SK-N-MC (cell line): ENCODE measurements around the gene MUC20.
"Not testable (repeated sequence)": the region's sequence is repeated elsewhere in the genome, so short reads cannot be mapped to it uniquely, and the experiment has no call there.

Experiments
- DNase-seq: peaks from one replicate; pipeline ENCODE4 v3.0.0-alpha.2; 2011; ENCODE audit warnings: low read depth, low spot score
- H3K27ac ChIP-seq: fragments of 200-600 bp; sonication (generic); 2 replicates; pipeline ENCODE4 v1.5.1; 2016; ENCODE audit warnings: mixed run types
- H3K36me3 ChIP-seq: fragments of 200-600 bp; sonication (generic); 2 replicates; pipeline ENCODE4 v1.6.1; 2017; ENCODE audit warnings: antibody characterized with exemption, low read length, mixed read lengths; ENCODE audit not compliant: insufficient read depth
- H3K4me3 ChIP-seq: fragments of 200-600 bp; sonication (generic); 2 replicates; pipeline ENCODE4 v1.5.1; 2016
- H3K9ac ChIP-seq: fragments of 200-600 bp; sonication (generic); 2 replicates; pipeline ENCODE4 v1.8.0; 2017; ENCODE audit warnings: mixed run types, mixed read lengths; ENCODE audit not compliant: insufficient read length
- H3K9me3 ChIP-seq: fragments of 200-600 bp; sonication (generic); 2 replicates; pipeline ENCODE4 v1.6.1; 2017; ENCODE audit warnings: low read depth, mild to moderate bottlenecking, antibody characterized with exemption, low read length, moderate library complexity, mixed read lengths
- EZH2 ChIP-seq: fragments of 200-600 bp; sonication (generic); IDR thresholded peaks from one replicate; pipeline ENCODE4 v1.6.1; 2017; ENCODE audit warnings: antibody characterized with exemption
- FOXP2 ChIP-seq: optimal IDR thresholded peaks from 2 replicates; pipeline ENCODE3; 2011; ENCODE audit warnings: mild to moderate bottlenecking, moderate library complexity; ENCODE audit not compliant: insufficient read depth; ENCODE audit errors: extremely low read length, control extremely low read depth
- POLR2AphosphoS5 ChIP-seq: IDR thresholded peaks from 2 replicates; pipeline ENCODE4 v1.6.1; 2012; ENCODE audit warnings: mild to moderate bottlenecking, low read depth, low read length, borderline replicate concordance

The MUC20 gene

GRCh38 chr3:195744437-195744836 lies 23.7 kb downstream of the MUC20 start:
- no peaks in the 10 kb centered on the region for H3K9me3 ChIP-seq
- no peak overlapping the region for H3K27ac ChIP-seq
- TF ChIP-seq EZH2, result no peak
- TF ChIP-seq FOXP2, result no peak
- TF ChIP-seq POLR2AphosphoS5, result no peak
- no peak for DNase-seq
- no peaks in the 10 kb centered on the region for H3K36me3 ChIP-seq
- H3K9ac ChIP-seq, result no peak overlapping the region
- no peak overlapping the region for H3K4me3 ChIP-seq

GRCh38 chr3:195746346-195746745 lies 25.6 kb downstream of the MUC20 start:
- no peaks in the 10 kb centered on the region for H3K36me3 ChIP-seq
- DNase-seq, result no peak
- no peak overlapping the region for H3K4me3 ChIP-seq
- no peak overlapping the region for H3K27ac ChIP-seq
- no peak overlapping the region for H3K9ac ChIP-seq
- TF ChIP-seq POLR2AphosphoS5, result no peak
- TF ChIP-seq FOXP2, result no peak
- TF ChIP-seq EZH2, result no peak
- H3K9me3 ChIP-seq, result no peaks in the 10 kb centered on the region

GRCh38 chr3:195746751-195747150 lies 26.0 kb downstream of the MUC20 start:
- no peaks in the 10 kb centered on the region for H3K9me3 ChIP-seq

GRCh38 chr3:195748661-195749060 lies 27.9 kb downstream of the MUC20 start:
- no peak overlapping the region for H3K4me3 ChIP-seq
- no peaks in the 10 kb centered on the region for H3K36me3 ChIP-seq
- no peak overlapping the region for H3K9ac ChIP-seq
- no peak for TF ChIP-seq POLR2AphosphoS5
- no peak for TF ChIP-seq EZH2
- TF ChIP-seq FOXP2, result no peak
- DNase-seq, result no peak
- H3K9me3 ChIP-seq, result no peaks in the 10 kb centered on the region
- no peak overlapping the region for H3K27ac ChIP-seq

More at GRCh38 chr3:195746751-195747150, 26.0 kb downstream of the MUC20 start:
- no peak for DNase-seq
- TF ChIP-seq POLR2AphosphoS5, result no peak
- no peak for TF ChIP-seq FOXP2
- TF ChIP-seq EZH2, result no peak
- Histone ChIP-seq H3K4me3 (no peak overlapping the region), H3K9ac (no peak overlapping the region), H3K36me3 (no peaks in the 10 kb centered on the region), H3K27ac (no peak overlapping the region)

- H3K9ac ChIP-seq, H3K9me3 ChIP-seq, H3K4me3 ChIP-seq, DNase-seq, H3K27ac ChIP-seq, H3K36me3 ChIP-seq: not testable (repeated sequence)
Observed at GRCh38 chr3:195749101-195749500, 28.3 kb downstream of the MUC20 start.

GRCh38 chr3:195750797-195751520 lies 30.2 kb downstream of the MUC20 start:
- TF ChIP-seq POLR2AphosphoS5 (no peak), EZH2 (no peak), FOXP2 (no peak)
- Histone ChIP-seq H3K9ac (no peak overlapping the region), H3K4me3 (no peak overlapping the region), H3K36me3 (no peaks in the 10 kb centered on the region), H3K27ac (no peak overlapping the region), H3K9me3 (no peaks in the 10 kb centered on the region)
- DNase-seq, result no peak

- Histone ChIP-seq H3K9ac (no peak overlapping the region), H3K36me3 (no peaks in the 10 kb centered on the region), H3K27ac (no peak overlapping the region), H3K4me3 (no peak overlapping the region), H3K9me3 (no peaks in the 10 kb centered on the region)
- DNase-seq, result no peak
- TF ChIP-seq POLR2AphosphoS5 (no peak), FOXP2 (no peak), EZH2 (no peak)
Observed at GRCh38 chr3:195751560-195751959, 30.8 kb downstream of the MUC20 start.

- Histone ChIP-seq H3K9ac (no peak overlapping the region), H3K9me3 (no peaks in the 10 kb centered on the region), H3K4me3 (no peak overlapping the region), H3K36me3 (no peaks in the 10 kb centered on the region), H3K27ac (no peak overlapping the region)
- TF ChIP-seq POLR2AphosphoS5, result no peak
- TF ChIP-seq FOXP2, result no peak
- no peak for TF ChIP-seq EZH2
- DNase-seq, result no peak
Observed at GRCh38 chr3:195752066-195752465, 31.3 kb downstream of the MUC20 start.

GRCh38 chr3:195752546-195753331 lies 32.0 kb downstream of the MUC20 start:
- Histone ChIP-seq H3K9ac (no peak overlapping the region), H3K36me3 (no peaks in the 10 kb centered on the region), H3K27ac (no peak overlapping the region), H3K9me3 (no peaks in the 10 kb centered on the region), H3K4me3 (no peak overlapping the region)
- TF ChIP-seq EZH2 (no peak), POLR2AphosphoS5 (no peak), FOXP2 (no peak)
- no peak for DNase-seq
